HG03175 (cell line): Measurements from ENCODE around the gene TRAM2.

Experiments
- ATAC-seq: cut with Tn5 transposase; IDR thresholded peaks from one replicate; pipeline ENCODE4 v1.9.1; 2021; ENCODE audit warnings: mild to moderate bottlenecking, moderate library complexity; ENCODE audit not compliant: unreplicated experiment

The TRAM2 gene

GRCh38 chr6:52534363-52534762 is 42.5 kb downstream of the TRAM2 start:
- no peak for ATAC-seq

- ATAC-seq = no peak
Measured at GRCh38 chr6:52533491-52533890, 43.4 kb downstream of the TRAM2 start.

GRCh38 chr6:52532457-52532856 is 44.4 kb downstream of the TRAM2 start:
- no peak for ATAC-seq

GRCh38 chr6:52531834-52532233 is 45.0 kb downstream of the TRAM2 start:
- ATAC-seq = no peak

DNA sequence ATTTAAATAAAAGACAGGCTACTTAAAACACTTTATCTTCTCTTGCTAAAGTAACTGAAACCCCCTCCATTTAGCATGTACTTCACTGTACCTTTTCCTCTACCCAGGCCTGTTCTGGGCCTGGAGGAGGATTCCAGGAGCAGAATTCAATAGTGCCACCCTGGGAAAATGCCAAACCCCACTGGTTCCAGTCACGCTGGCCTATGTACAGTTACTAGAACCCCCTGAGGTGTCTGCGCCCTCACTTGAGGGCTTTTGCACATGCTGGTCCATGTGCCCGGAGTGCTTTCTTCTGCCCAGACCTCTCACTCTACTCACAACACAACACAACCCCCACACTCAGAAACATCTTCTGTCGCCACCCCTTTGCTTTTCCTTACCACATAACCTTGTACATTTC is 45.5 kb downstream of the TRAM2 start:
- ATAC-seq = no peak

GRCh38 chr6:52530351-52530750 is 46.5 kb downstream of the TRAM2 start:
- no peak for ATAC-seq

- no peak for ATAC-seq
Measured at GRCh38 chr6:52529311-52529710, 47.5 kb downstream of the TRAM2 start.

GRCh38 chr6:52527436-52527835 is 49.4 kb downstream of the TRAM2 start:
- ATAC-seq = no peak

GRCh38 chr6:52526634-52527033 is 50.2 kb downstream of the TRAM2 start:
- no peak for ATAC-seq

DNA sequence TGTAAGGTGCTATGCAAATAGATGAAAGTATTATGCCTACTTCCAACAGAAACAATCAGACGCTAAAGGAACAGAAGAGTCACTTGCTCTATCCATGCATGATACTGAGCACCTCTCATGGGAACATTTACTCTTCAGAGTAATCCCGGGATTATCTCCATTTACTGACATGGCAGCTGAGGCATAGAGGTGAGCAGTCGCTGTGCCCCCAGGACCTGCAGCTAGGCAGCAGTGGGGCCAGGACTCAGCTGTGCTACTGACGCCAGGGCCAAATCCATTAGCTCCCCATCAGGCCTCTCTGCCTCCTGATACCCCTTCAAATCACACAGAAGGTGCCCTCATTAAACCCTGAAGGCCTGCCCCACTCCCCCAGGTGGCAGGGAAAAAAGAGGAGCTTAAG is 51.9 kb downstream of the TRAM2 start:
- no peak for ATAC-seq

GRCh38 chr6:52523378-52524142 is 53.3 kb downstream of the TRAM2 start:
- ATAC-seq = no peak

GRCh38 chr6:52522655-52523054 is 54.2 kb downstream of the TRAM2 start:
- ATAC-seq = no peak

GRCh38 chr6:52522151-52522626 is 54.7 kb downstream of the TRAM2 start:
- no peak for ATAC-seq

DNA sequence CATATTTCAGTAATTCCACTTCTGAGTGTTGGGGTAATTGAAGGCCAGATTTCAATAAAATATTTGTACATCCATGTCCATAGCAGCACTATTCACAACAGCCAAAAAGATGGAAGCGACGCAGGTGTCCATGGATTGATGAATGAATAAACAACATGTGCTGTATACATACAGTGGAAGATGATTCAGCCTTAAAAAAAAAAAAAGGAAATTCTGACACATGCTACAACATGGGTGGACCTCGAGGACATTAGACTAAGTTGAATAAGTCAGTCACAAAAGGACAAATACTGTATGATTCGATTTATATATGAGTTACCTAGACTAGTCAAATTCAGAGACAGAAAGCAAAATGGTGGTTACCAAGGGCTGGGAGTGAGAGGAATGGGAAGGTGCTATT is 57.2 kb downstream of the TRAM2 start:
- ATAC-seq = no peak

- no peak for ATAC-seq
Measured at GRCh38 chr6:52518279-52518945, 58.4 kb downstream of the TRAM2 start.

DNA sequence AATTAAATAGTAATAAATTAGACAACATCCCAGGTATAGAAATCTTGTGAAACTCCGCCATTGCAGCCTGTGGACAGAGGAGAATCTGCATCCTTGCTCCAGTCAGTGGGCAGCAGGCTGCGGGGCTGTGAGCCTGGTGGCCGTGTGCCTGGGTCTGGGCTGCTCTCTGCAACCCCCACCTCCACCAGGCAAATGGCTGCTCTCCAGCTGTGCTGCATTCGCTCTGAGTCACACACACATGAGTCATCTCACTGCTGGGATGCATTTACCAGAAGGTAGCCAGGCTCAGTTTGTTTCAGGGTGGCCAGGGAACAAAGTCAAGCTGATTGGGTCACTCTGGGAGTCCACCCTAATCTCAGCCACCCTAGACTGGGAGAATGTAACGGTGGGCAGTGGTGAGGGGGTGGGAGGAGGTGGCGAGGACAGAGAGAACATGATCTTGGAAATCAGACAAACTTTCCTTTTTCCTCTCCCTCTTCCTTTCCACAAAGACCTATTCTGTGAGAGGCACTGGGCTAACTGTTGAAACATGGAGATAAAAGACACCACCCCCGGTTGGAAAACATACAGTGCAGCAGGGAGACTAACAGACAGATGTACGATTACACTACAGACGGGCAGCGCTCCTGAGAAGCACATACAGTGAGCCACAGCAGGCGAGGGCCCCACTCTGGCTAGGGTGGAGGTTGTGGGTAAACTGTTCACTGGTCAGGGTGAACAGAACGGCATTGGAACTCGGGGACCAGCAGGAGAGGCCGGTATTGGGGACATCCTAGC is 59.2 kb downstream of the TRAM2 start:
- ATAC-seq = no peak

GRCh38 chr6:52516943-52517342 is 59.9 kb downstream of the TRAM2 start:
- ATAC-seq = no peak

GRCh38 chr6:52516269-52516668 is 60.6 kb downstream of the TRAM2 start:
- no peak for ATAC-seq

DNA sequence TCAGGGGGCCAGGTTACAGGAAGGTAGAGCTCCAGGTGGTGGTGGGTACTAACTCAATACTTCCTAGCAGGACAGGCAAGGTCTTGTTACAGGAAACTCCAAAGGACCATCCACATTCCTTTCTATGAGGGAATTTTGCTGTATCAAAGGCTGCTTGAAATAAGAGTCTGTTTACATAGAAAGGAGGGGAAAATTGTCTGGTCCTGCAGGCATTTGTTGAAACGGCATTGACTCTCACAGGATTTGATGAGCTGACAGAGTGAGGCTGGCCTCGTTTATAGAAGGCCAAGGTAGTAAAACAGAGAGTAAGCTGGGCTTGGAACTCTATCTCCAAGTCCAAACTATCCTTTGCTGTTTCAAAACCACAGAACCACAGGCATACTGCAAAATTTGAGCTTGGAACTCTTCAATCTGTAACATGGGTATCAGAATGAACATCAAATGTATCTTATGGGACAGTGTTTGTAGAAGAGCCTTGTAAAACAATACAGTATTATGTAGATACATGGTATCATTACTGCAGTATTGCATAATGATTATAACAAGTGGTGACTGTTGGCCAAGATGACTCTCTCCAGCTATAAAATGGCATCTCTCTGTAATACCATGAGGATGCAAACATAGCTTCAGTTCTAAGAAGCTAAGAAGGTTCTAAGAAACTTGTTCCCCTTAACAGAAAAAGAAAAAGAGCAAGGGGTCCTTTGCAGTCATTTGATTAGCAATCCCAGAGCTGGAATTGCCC is 61.5 kb downstream of the TRAM2 start:
- ATAC-seq = no peak

GRCh38 chr6:52514514-52514913 is 62.3 kb downstream of the TRAM2 start:
- ATAC-seq = no peak

- no peak for ATAC-seq
Measured at GRCh38 chr6:52513896-52514295, 63.0 kb downstream of the TRAM2 start.
